Prostate gland (tissue), 2 donors: ENCODE data around the gene FRYL.

Experiments
- CTCF ChIP-seq, 4 experiments: fragments of 200-600 bp in 2 of 4; fragments of 450-650 bp in 2 of 4; sonication (generic) in 2 of 4; IDR thresholded peaks; 1 replicate in 3 of 4; 2 replicates in 1 of 4; pipeline ENCODE4 v1.5.1; 2016 to 2019; ENCODE audit warnings: antibody characterized with exemption in 4 of 4, mild to moderate bottlenecking in 2 of 4, moderate library complexity in 2 of 4
- POLR2AphosphoS5 ChIP-seq: sonication (generic); formaldehyde crosslinking; IDR thresholded peaks from one replicate; pipeline ENCODE4 v1.6.1; 2017; ENCODE audit warnings: antibody characterized with exemption

- TF ChIP-seq POLR2AphosphoS5 (no peak), CTCF (IDR thresholded peaks at IDR 0.05) (no peak)
These were observed 143.2 kb downstream of the FRYL start for GRCh38 chr4:48636911-48637310.
